Spleen (tissue), 7 donors: ENCODE measurements around the gene ANKRD29.

ENCODE experiments used
- CTCF ChIP-seq, 11 experiments: fragments of 200-600 bp in 7 of 11; fragments of 450-650 bp in 4 of 11; sonication (generic) in 4 of 11; IDR thresholded peaks in 8 of 11; conservative IDR thresholded peaks in 3 of 11; 1 replicate in 7 of 11; 2 replicates in 4 of 11; pipeline versions ENCODE4 v1.4.0 to v1.8.0; 2016 to 2021; ENCODE audit warnings: antibody characterized with exemption in 11 of 11, inconsistent platforms in 4 of 11, mild to moderate bottlenecking in 1 of 11
- POLR2A ChIP-seq, 3 donors: fragments of 450-650 bp; IDR thresholded peaks; one replicate each; pipeline ENCODE4 v1.5.1; 2017; ENCODE audit warnings: antibody characterized with exemption in 3 of 3, mild to moderate bottlenecking in 1 of 3
- donor health status: DM: no; HTN: no; CAD: no; lungs with moderate emphysema.
- donor health status: DM: no; HTN: no; CAD: no.
- donor health status: DM: no; HTN: no; CAD: no.

DNA sequence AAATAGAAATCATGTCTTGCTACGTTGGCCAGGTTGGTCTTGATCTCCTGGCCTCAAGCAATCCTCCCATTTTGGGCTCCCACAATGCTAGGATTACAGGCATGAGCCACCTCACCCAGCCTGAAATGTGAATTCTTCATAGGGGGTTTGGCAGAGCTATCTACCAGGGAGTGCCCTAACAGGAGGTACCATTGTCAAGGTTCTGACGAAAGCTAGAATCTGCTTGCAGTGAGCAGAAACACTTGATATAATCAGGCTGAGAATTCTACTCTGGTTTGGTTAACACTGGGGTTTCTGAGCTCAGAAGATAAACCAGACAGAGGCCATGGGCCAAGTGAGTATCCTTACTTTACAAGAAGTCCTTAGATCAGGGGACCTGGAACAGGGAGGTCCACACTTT lies 19.3 kb upstream of the ANKRD29 start:
- TF ChIP-seq CTCF (IDR thresholded peaks at IDR 0.05 in 8 of 11, conservative IDR thresholded peaks at IDR 0.05 in 3 of 11): no peak
- TF ChIP-seq POLR2A (IDR thresholded peaks at IDR 0.05): no peak
